ENCODE results near the gene GABRG3.

Gene GABRG3

GRCh38 chr15:27481768-27482167 is 510.8 kb downstream of the GABRG3 start:
- DNase-seq: no peak

DNA sequence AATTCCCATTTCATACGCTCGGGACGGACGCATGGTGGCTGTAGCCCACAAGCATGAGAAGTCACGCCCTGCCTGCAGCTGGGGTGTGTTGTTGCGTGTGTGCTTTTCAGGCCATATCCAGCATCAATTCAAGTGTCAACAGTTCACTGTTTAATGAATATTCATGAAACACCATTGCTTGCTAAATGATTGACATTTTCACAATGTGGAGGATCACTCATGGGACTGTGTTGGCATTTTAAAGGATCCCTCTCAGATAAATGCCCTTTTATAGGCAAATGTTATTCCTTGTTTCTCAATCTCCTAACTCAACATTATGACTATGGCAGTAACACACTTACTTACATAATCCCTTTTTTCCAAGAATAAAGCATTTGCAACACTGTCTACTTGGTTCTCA is 511.3 kb downstream of the GABRG3 start:
- no peak for DNase-seq

DNA sequence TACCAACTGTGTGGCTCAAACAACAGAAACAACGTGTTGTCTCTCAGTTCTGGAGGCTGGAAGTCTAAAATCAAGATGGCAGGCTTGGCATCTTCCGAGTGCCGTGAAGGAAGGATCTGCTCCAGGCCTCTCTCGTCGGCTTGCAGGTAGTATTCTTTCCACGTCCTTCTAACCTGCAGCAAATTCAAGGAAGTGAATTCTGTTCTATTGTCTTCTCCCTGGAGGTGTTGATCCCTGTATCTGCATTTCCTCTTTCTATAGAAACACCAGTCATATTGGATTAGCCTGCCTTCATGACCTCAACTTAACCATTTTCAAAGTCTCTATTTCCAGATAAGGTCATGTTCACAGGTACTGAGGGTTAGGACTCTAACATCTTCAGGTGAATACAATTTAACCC is 512.1 kb downstream of the GABRG3 start:
- DNase-seq: no peak

DNA sequence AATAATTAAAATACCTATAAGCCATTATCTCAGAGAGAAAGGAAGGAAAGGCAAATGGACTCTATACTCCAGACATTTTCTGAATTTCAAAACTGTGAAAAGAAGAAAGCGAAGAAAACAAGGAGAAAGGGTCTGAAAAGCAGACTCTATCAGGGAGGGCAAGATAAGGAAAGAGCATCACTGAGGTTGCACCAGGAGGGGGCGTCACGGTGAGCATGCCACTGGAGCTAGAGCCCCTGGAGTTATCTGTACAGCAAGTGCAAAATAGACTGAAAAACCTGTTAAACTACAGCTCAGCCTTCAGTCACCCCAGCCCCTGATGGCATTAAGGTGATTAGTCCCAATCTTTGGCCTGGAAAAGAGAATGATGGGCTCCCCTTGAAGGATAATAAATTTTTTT is 514.3 kb downstream of the GABRG3 start:
- no peak for DNase-seq

DNA sequence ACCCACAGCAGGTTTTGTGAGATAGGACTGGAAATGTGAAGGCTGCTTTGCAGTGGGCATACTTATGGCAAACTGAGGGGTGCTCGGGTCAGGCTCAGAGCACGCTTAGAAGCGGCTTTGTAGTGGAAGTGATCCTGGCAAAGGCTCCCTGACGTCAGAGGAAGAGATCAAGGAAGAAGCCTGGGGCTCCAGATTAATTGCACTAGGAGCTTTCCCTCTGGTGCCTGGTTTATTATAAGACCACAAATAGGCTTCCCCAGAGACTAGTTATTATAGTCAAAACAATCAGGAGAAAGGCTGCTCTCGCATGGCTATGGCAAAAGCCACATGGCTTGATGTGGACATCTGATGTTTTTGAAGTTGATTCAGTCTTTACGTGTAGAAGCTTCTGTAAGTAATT is 515.1 kb downstream of the GABRG3 start:
- DNase-seq: no peak

- DNase-seq: no peak
Measured at GRCh38 chr15:27486683-27487647, 516.0 kb downstream of the GABRG3 start.

GRCh38 chr15:27487846-27488245 is 516.9 kb downstream of the GABRG3 start:
- no peak for DNase-seq

- DNase-seq: no peak
Measured at GRCh38 chr15:27490867-27491595, 520.0 kb downstream of the GABRG3 start.

GRCh38 chr15:27491666-27492621 is 521.0 kb downstream of the GABRG3 start:
- no peak for DNase-seq

DNA sequence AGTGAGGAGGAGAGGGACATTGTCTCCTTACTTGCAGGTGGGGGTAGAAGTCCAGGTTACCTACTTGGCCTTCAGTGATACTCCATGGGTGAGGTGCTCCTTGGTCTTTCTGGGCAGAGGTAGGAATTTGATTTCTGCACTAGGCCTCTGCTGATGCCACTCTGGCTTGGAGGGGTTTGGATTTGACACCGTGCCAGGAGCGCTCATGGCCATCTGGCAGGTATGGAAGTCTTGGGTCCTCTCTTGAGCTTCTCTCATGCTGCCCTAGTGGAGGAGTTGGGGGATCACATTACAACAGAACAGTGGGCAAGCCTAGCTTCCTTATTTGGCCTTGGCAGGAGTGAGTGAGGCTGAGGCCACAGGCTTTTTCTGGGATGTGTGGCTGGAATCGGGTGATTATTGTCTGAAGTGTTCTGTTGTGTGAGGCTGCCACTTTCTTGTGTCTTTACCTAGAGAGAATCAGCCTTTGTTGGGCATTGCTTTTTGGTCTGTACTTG is 525.0 kb downstream of the GABRG3 start:
- no peak for DNase-seq

DNA sequence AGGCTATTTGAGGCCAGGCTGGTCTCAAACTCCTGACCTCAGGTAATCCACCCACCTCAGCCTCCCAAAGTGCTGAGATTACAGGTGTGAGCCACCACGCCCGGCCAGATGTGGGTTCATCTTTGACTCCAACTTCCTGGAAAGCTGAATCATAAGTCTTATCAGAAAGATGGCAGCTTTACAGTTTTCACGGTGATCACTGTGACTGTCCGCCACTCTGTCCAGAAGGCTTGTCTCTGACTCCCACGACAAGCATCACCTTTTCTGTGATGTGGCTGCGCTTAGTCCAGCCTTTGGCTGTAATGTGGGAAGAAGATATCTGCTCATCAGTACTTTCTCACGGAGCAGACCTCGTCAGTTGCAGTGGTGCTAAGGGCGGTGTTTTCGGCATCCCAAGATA is 527.7 kb downstream of the GABRG3 start:
- DNase-seq: no peak

- DNase-seq: no peak
Measured at GRCh38 chr15:27499191-27499590, 528.2 kb downstream of the GABRG3 start.

GRCh38 chr15:27499719-27500118 is 528.7 kb downstream of the GABRG3 start:
- no peak for DNase-seq

GRCh38 chr15:27500206-27500605 is 529.2 kb downstream of the GABRG3 start:
- no peak for DNase-seq

DNA sequence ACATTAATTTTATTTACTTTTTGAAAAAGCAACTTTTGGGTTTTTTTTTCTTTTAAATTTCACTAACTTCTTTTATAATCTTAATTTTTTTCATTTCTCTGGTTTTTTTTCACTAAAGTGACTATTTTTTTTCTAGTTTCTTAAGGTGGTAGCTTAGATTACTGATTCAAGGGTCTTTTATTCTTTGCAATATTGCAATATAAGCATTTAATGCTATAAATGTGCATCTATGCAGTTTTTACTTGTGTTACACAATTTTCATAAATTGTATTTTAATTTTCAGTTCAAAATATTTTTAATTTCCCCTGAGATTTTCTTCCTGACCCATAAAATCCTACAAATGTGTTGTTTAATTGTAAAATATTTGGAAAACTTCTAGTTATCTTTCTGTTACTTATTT is 535.8 kb downstream of the GABRG3 start:
- no peak for DNase-seq

DNA sequence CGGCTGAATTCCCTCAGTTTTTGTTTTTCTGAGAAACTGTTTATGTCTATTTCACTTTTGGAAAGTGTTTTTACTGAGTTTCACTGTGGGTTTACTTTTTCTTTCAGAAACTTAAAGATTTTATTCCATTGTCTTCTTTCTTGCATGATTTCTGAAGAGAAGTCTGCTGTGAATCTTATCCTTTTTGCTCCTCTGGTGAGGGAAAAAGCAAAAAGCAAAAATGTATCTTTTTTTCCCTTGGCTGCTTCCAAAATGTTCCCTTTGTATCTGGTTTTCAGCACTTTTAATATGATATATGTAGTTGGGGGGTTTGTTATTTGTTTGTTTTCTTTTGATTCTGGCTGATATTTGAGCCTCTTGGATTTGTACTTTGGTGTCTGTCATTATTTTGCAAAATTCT is 538.0 kb downstream of the GABRG3 start:
- DNase-seq: no peak

GRCh38 chr15:27512281-27513001 is 541.5 kb downstream of the GABRG3 start:
- DNase-seq: no peak

DNA sequence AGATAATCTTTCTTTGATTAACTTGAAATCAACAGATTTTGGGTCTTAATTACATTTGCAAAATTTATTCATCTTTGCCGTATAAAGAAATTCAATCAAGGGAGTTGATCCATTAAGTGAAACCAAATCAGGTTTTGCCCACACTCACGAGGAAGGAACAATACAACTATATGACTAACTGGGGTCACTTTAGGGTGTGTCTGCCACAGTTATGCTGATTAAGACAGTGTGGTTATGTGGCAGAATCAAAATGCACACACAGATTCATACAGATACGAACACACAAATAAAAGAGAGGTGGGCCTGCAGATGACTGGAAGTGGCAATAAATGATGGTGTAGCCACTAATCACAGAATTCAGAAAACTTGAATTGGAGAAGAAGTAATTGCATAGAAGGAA is 543.5 kb downstream of the GABRG3 start:
- DNase-seq: no peak

DNA sequence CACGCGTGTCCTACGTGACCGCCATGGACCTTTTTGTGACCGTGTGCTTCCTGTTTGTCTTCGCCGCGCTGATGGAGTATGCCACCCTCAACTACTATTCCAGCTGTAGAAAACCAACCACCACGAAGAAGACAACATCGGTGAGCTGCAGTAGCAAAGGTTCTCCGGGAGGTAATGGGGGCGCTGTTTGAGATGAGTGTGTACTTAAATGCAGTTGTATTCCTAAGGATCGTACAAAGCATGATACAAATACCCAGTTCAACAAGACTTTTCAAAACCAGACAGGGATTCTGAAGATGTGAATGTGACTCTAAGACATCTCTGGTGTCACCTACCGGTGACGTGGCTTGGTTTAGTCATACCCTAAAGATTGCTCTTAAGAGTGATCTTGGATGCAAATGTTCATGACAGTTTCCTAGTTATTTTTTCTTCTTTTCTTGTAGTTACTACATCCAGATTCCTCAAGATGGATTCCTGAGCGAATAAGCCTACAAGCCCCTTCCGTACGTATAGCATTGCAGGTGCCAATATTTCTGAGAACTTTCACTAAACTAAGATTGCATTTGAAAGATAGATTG is 556.6 kb downstream of the GABRG3 start:
- no peak for DNase-seq

DNA sequence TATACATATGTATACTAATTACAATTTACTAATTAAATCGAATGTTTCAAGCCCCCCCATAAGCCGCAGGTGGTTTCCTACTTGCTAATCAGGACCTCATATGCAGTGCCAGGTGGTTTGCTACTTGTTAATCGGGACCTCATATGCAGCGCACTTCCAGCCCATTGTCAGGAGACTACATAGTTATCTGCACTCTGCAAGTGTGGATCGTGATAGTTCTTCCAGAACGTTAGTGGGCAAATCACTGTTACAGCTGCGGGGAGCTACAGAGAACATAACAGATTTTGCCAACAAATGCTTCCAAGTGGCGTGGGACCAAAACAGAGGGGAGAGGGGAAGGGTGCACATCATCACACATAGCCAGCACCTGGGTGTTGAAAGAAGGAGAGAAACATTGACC is 558.4 kb downstream of the GABRG3 start:
- DNase-seq: no peak

DNA sequence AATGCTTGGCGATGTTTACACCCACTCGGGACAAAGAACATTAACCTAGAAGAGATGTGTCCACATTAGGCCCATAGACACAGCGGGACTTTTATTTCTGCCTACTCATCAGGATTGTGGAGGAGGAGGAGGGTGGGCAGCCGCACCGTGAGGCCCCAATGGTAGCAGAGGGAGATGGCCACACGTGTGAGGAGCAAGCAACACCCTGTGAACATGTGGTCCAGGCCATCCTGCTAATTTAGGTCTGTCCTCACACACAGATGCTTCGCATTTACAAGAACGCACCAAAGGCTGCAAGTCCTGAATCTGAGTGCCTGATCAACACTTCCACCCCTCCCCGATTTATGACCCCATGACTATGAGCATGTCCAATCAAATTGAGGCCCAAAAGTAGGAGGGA is 560.0 kb downstream of the GABRG3 start:
- no peak for DNase-seq

GRCh38 chr15:27532358-27532757 is 561.4 kb downstream of the GABRG3 start:
- no peak for DNase-seq

All from stimulated activated CD4-positive, alpha-beta T cell treated with anti-CD3 and anti-CD28 coated beads, Interleukin-1b, Interleukin-23, amount 100 ng/mL, for 48 hours (primary cell).